NCI-H460 (cell line): Measurements from ENCODE around the gene ABCC10. TPM values are rescaled to one million over a fixed set of nuclear protein-coding genes. Genes with fewer than 3 reads are reported as not detected.
"Not testable (repeated sequence)": the region's sequence is repeated elsewhere in the genome, so short reads cannot be mapped to it uniquely, and the experiment has no call there.

Experiments
- DNase-seq: peaks from one replicate; pipeline ENCODE4 v3.0.0-alpha.2; 2016; ENCODE audit warnings: low read depth; ENCODE audit errors: extremely low read depth
- small RNA-seq, 2 experiments: library from RNA; depleted of rRNA; stranded (forward); fragments of <200 nt; gene quantifications; one replicate each; pipeline ENCODE3, GENCODE V24; 2014
- total RNA-seq: library from RNA; depleted of rRNA; stranded (reverse); fragments of >200 nt; shearing (Covaris generic); gene quantifications from 2 replicates; pipeline ENCODE4 v1.2.3, GENCODE V29; 2014; rRNA removed

Gene ABCC10
- total RNA-seq, 1 experiment from 2014 or later: 6.9 TPM

GRCh38 chr6:43494321-43494720, 67.0 kb downstream of the ABCC10 start:
- DNase-seq: no peak

DNA sequence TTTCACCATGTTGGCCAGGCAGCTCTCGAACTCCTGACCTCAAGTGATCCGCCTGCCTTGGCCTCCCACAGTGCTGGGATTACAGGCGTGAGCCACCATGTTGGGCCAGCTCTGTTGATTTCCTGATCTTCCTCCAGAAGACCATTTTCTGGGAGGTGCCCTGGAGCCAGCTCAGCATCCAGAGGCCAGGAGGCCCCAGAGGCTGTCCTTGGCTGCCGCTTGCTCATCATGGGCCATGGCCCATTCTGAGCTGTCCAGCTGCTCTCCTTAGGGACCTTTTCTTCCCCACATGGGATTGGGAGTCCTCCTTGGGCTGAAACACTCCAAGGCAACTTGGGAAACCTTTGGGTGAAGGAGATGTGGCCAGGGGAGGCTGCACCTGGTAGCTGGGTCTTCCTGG, 67.4 kb downstream of the ABCC10 start:
- DNase-seq: no peak

DNA sequence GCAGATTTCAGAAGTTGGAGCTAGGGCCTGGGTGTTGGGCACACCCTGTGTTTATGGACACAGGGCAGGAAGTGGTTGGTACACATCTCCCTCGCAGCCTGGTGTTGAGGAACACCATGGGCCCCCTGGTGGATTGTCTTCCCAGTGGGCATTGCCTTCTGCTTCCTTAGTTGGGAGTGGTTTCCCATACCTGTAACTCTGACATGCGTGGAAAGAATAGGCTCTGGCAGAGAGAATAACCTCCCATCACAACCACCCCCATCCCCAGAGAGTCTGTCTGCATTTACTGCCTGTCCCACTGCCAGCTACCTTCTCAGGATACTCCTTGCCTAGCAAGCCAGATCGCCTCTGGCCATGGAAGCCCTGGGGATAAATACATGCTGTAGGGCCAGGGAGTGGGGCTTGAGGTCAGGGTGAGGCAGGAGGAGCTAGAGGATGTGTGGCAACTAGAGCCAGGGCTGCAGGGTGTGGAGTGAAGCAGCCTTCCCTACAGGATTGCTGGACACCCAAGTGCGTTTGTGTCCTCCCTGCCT, 68.1 kb downstream of the ABCC10 start:
- DNase-seq: peak; percentile 17

- peak; percentile 21 for DNase-seq
Measured at GRCh38 chr6:43496370-43497128, 69.2 kb downstream of the ABCC10 start.

DNA sequence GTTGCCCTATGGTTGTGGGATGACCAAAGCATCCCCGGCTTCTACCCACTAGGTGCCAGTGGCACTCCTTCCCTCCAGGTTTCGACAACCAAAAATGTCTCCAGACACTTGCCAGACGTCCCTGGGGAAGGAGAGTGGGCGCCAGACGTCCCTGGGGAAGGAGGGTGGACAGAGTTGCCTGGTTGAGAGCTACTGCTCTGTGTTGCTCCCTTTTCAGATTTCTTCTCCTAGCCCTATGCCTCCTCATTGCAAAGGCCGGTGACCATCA, 69.7 kb downstream of the ABCC10 start:
- no peak for DNase-seq

- DNase-seq: no peak
Measured at GRCh38 chr6:43497689-43498088, 70.3 kb downstream of the ABCC10 start.

- DNase-seq: not testable (repeated sequence)
Measured at GRCh38 chr6:43498291-43498690, 71.0 kb downstream of the ABCC10 start.

DNA sequence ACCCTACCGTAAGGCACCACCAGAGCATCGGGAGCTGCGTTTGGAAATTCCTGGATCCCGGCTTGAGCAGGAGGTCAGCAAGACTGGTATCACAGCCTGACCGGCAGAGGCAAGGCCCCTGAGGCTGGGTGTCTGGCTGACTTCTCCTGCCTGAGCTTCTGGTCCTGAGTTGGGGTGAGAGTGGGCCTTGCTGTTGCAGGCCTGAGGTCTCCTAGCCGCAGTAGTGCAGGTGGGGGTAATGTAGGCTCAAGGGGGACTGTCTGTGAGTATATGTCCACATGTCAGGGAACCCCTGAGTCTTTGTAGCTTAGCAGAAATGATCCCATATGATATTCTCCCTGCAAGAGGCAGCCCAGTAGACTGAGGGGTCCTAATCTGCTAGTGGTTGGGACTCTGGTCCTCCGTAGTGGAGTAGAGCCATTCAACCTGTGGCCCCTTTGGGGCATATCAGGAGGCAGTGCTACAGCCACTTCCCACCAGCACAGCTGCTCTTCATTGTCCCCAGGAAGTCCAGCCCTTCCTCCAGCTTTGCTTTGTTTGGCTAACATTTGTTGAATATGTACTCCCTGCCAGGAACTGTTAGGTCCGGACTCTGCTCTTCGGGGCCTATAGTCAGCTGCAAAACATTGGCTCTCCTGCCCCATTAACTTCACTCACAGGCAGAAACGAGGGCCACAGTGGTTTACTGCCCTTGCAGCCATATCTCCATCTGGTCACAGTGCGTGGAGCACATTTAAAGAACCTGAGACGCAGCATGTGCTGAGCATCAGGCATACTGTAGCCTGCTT, 71.9 kb downstream of the ABCC10 start:
- no peak for DNase-seq

Small RNA genes within 50 kb of the gene (small RNA-seq; reads per million reads assigned to genes)
- 0 to 0.02 reads per million in 2 experiments for gene MIR6780B
- gene RNU6-1113P: 0 reads per million in 2 experiments

Other genes starting within 250 kb of the ABCC10 start
- gene CUL9, start 245.3 kb upstream of the ABCC10 start, total RNA-seq: 16.4 and 20.8 TPM in 2 replicates
- 105 and 114 TPM in 2 replicates for gene DNPH1, start 198.1 kb upstream of the ABCC10 start, total RNA-seq
- gene TTBK1, start 184.1 kb upstream of the ABCC10 start, total RNA-seq: not detected in 2 replicates
- not detected in 2 replicates for gene SLC22A7, start 129.3 kb upstream of the ABCC10 start, total RNA-seq
- not detected in 2 replicates for gene CRIP3, start 118.7 kb upstream of the ABCC10 start, total RNA-seq
- 6.0 and 6.6 TPM in 2 replicates for gene ZNF318, start 57.9 kb upstream of the ABCC10 start, total RNA-seq
- gene DLK2, start 28.0 kb downstream of the ABCC10 start, total RNA-seq: not detected in 2 replicates
- 21.2 and 21.3 TPM in 2 replicates for gene TJAP1, start 50.0 kb downstream of the ABCC10 start, total RNA-seq
- 0.25 and 0.26 TPM in 2 replicates for gene LRRC73, start 82.8 kb downstream of the ABCC10 start, total RNA-seq
- gene YIPF3, start 89.4 kb downstream of the ABCC10 start, total RNA-seq: 62.4 and 69.1 TPM in 2 replicates
- 36.4 and 39.5 TPM in 2 replicates for gene POLR1C, start 89.5 kb downstream of the ABCC10 start, total RNA-seq
- gene XPO5, start 148.5 kb downstream of the ABCC10 start, total RNA-seq: 55.3 and 56.2 TPM in 2 replicates
- 8.3 and 8.7 TPM in 2 replicates for gene POLH, start 148.6 kb downstream of the ABCC10 start, total RNA-seq
- 121 and 144 TPM in 2 replicates for gene GTPBP2, start 201.7 kb downstream of the ABCC10 start, total RNA-seq
- gene MAD2L1BP, start 208.3 kb downstream of the ABCC10 start, total RNA-seq: 23.9 and 24.1 TPM in 2 replicates
- gene RSPH9, start 217.5 kb downstream of the ABCC10 start, total RNA-seq: 0.42 and 0.61 TPM in 2 replicates